ENCODE results near the gene MPDZ. TPM values are rescaled to one million over a fixed set of nuclear protein-coding genes. Genes with fewer than 3 reads are reported as not detected.

Gene MPDZ
- total RNA-seq, 1 donor from 2014 or later, result 38.7 TPM

DNA sequence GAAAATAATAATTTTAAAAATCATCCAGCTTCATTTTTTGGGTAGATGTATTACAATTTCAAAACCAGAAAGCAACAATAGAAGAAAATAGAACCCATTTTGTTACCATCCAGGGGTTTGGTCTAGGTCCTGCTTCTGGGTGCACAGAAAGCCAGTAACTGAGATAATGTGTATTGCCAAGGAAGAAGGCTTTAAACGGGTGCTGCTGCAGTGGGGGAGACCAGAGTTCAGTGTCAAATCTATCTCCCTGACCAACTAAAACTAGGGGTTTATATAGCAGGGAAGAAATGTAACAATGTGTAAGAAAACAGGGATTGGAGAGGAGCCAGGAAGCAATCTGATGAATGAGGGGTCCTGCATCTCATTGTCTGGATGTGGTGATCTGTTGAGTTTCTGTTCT is 17.5 kb upstream of the MPDZ start:
- peaks cover 4% of the 10 kb centered on the region for H3K27me3 Mint-ChIP-seq (ENCODE audit: unreplicated experiment)
- TF ChIP-seq, protein P1, sequence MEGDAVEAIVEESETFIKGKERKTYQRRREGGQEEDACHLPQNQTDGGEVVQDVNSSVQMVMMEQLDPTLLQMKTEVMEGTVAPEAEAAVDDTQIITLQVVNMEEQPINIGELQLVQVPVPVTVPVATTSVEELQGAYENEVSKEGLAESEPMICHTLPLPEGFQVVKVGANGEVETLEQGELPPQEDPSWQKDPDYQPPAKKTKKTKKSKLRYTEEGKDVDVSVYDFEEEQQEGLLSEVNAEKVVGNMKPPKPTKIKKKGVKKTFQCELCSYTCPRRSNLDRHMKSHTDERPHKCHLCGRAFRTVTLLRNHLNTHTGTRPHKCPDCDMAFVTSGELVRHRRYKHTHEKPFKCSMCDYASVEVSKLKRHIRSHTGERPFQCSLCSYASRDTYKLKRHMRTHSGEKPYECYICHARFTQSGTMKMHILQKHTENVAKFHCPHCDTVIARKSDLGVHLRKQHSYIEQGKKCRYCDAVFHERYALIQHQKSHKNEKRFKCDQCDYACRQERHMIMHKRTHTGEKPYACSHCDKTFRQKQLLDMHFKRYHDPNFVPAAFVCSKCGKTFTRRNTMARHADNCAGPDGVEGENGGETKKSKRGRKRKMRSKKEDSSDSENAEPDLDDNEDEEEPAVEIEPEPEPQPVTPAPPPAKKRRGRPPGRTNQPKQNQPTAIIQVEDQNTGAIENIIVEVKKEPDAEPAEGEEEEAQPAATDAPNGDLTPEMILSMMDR (IDR thresholded peaks at IDR 0.05; ENCODE audit: partially characterized antibody, unreplicated experiment), result no peak

DNA sequence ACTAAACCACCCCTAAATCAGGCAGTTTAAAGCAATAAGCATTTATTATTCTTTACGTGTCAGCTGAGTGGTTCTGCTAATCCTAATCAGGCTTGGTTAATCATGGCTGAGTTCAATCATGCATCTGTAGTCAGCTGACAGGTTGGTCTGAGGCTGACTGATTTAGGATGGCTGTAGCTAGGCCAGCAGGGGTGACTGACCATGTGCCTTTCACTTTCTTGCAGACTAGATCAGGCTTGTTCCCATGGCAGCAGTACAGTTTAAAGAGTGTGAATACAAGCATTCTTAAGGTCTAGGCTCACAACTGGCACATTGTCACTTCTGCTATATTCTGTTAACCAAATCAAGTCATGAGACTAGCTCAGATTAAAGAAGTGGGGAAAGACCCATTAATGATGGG is 16.1 kb upstream of the MPDZ start:
- H3K36me3 Mint-ChIP-seq (ENCODE audit: unreplicated experiment), result no peaks in the 10 kb centered on the region
- TF ChIP-seq, protein P1 (IDR thresholded peaks at IDR 0.05; ENCODE audit: partially characterized antibody, unreplicated experiment), result no peak
- no peaks in the 10 kb centered on the region for H3K9me3 Mint-ChIP-seq (ENCODE audit: unreplicated experiment)
- no peak overlapping the region for H3K4me3 Mint-ChIP-seq (ENCODE audit: unreplicated experiment)
- no peak for DNase-seq
- peaks cover 4% of the 10 kb centered on the region for H3K27me3 Mint-ChIP-seq (ENCODE audit: unreplicated experiment)
- no peak overlapping the region for H3K27ac Mint-ChIP-seq (ENCODE audit: unreplicated experiment)
- no peaks in the 10 kb centered on the region for H3K4me1 Mint-ChIP-seq (ENCODE audit: low read depth, unreplicated experiment)

More for the DNA sequence above, 17.5 kb upstream of the MPDZ start:
- H3K4me1 Mint-ChIP-seq (ENCODE audit: low read depth, unreplicated experiment), result no peaks in the 10 kb centered on the region
- no peak overlapping the region for H3K4me3 Mint-ChIP-seq (ENCODE audit: unreplicated experiment)
- DNase-seq, result no peak
- no peaks in the 10 kb centered on the region for H3K36me3 Mint-ChIP-seq (ENCODE audit: unreplicated experiment)
- H3K9me3 Mint-ChIP-seq (ENCODE audit: unreplicated experiment), result no peaks in the 10 kb centered on the region
- H3K27ac Mint-ChIP-seq (ENCODE audit: unreplicated experiment), result no peak overlapping the region

GRCh38 chr9:13292782-13293181 is 13.3 kb upstream of the MPDZ start:
- no peak for DNase-seq
- H3K4me1 Mint-ChIP-seq (ENCODE audit: low read depth, unreplicated experiment), result no peaks in the 10 kb centered on the region
- H3K27me3 Mint-ChIP-seq (ENCODE audit: unreplicated experiment), result peaks cover 3% of the 10 kb centered on the region
- H3K36me3 Mint-ChIP-seq (ENCODE audit: unreplicated experiment), result no peaks in the 10 kb centered on the region
- no peaks in the 10 kb centered on the region for H3K9me3 Mint-ChIP-seq (ENCODE audit: unreplicated experiment)
- TF ChIP-seq, protein P1 (IDR thresholded peaks at IDR 0.05; ENCODE audit: partially characterized antibody, unreplicated experiment), result no peak
- H3K4me3 Mint-ChIP-seq (ENCODE audit: unreplicated experiment), result no peak overlapping the region
- H3K27ac Mint-ChIP-seq (ENCODE audit: unreplicated experiment), result no peak overlapping the region

- peaks cover 3% of the 10 kb centered on the region for H3K27me3 Mint-ChIP-seq (ENCODE audit: unreplicated experiment)
- no peaks in the 10 kb centered on the region for H3K4me1 Mint-ChIP-seq (ENCODE audit: low read depth, unreplicated experiment)
- no peak overlapping the region for H3K27ac Mint-ChIP-seq (ENCODE audit: unreplicated experiment)
- no peak overlapping the region for H3K4me3 Mint-ChIP-seq (ENCODE audit: unreplicated experiment)
- H3K9me3 Mint-ChIP-seq (ENCODE audit: unreplicated experiment), result peaks cover 3% of the 10 kb centered on the region
- TF ChIP-seq, protein P1 (IDR thresholded peaks at IDR 0.05; ENCODE audit: partially characterized antibody, unreplicated experiment), result no peak
- H3K36me3 Mint-ChIP-seq (ENCODE audit: unreplicated experiment), result no peaks in the 10 kb centered on the region
- DNase-seq, result no peak
These were observed 12.7 kb upstream of the MPDZ start for GRCh38 chr9:13292158-13292557.

DNA sequence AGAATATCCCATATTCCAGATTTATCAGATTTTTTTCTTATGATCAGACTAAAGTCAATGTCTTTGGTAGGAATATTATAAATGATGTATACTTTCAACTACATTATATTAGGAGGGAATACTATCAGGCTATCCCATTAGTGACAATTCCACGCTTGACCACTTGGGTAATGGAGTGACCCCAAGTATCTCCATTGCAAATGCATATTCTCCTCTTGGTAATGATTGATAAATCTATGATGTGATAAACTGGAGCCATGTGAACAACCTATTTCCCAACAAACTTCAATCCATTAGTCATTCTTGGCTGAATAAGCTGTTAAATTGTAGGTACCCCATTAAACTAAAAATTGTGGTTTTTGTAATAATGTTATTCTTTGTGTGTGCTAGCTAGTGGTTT is 12.2 kb upstream of the MPDZ start:
- peaks cover 3% of the 10 kb centered on the region for H3K9me3 Mint-ChIP-seq (ENCODE audit: unreplicated experiment)
- H3K27me3 Mint-ChIP-seq (ENCODE audit: unreplicated experiment), result no peaks in the 10 kb centered on the region
- TF ChIP-seq, protein P1 (IDR thresholded peaks at IDR 0.05; ENCODE audit: partially characterized antibody, unreplicated experiment), result peak; percentile 61
- H3K27ac Mint-ChIP-seq (ENCODE audit: unreplicated experiment), result no peak overlapping the region
- H3K4me1 Mint-ChIP-seq (ENCODE audit: low read depth, unreplicated experiment), result no peaks in the 10 kb centered on the region
- H3K36me3 Mint-ChIP-seq (ENCODE audit: unreplicated experiment), result no peaks in the 10 kb centered on the region
- no peak overlapping the region for H3K4me3 Mint-ChIP-seq (ENCODE audit: unreplicated experiment)
- DNase-seq, result no peak

Data from glutamatergic neuron (in vitro differentiated cells).